ENCODE results near the gene STX10.

The STX10 gene

DNA sequence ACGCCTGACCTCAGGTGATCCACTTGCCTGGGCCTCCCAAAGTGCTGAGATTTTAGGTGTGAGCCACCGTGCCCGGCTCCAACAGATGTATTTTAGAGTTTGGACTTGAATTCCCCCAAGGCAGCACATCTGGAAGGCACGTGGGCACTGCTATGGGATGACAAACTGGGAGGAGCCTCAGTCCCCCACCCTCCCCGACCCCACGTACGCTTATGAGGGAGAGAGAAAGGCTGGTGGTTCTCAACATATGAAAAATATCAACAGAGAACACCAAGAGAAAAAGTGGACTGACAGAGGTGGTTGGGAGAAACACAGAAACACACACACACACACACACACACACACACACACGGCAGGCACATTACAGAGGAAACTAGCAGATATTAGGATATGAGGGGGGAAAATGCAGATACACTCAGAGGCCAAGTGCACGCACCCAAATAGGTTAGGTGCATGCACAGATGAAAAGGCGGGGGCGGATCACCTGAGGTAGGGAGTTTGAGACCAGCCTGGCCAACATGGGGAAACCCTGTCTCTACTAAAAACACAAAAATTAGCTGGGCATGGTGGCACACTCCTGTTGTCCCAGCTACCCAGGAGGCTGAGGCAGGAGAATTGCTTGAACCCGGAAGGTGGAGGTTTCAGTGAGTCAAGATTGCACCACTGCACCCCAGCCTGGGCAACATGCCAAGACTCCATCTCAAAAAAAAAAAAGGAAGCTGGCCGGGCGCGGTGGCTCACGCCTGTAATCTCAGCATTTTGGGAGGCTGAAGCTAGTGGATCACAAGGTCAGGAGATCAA is 3.2 kb downstream of the STX10 start:
- no peaks in the 10 kb centered on the region for H3K36me3 ChIP-seq (ENCODE audit: control insufficient read depth, insufficient read depth, low read length)
- TF ChIP-seq, protein P1, sequence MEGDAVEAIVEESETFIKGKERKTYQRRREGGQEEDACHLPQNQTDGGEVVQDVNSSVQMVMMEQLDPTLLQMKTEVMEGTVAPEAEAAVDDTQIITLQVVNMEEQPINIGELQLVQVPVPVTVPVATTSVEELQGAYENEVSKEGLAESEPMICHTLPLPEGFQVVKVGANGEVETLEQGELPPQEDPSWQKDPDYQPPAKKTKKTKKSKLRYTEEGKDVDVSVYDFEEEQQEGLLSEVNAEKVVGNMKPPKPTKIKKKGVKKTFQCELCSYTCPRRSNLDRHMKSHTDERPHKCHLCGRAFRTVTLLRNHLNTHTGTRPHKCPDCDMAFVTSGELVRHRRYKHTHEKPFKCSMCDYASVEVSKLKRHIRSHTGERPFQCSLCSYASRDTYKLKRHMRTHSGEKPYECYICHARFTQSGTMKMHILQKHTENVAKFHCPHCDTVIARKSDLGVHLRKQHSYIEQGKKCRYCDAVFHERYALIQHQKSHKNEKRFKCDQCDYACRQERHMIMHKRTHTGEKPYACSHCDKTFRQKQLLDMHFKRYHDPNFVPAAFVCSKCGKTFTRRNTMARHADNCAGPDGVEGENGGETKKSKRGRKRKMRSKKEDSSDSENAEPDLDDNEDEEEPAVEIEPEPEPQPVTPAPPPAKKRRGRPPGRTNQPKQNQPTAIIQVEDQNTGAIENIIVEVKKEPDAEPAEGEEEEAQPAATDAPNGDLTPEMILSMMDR (IDR thresholded peaks at IDR 0.05), result no peak
- no peaks in the 10 kb centered on the region for H3K9me3 ChIP-seq (ENCODE audit: control insufficient read depth, low read length)
- no peak overlapping the region for H2AFZ ChIP-seq
- no peak overlapping the region for H3K4me2 ChIP-seq (ENCODE audit: low read length)
- H3K79me2 ChIP-seq, result peaks cover 5% of the 10 kb centered on the region
- H3K4me1 ChIP-seq, result no peaks in the 10 kb centered on the region
- no peak overlapping the region for H3K9ac ChIP-seq
- H3K27me3 ChIP-seq (ENCODE audit: control insufficient read depth, insufficient read depth, low read length), result no peaks in the 10 kb centered on the region
- no peak overlapping the region for H3K4me3 ChIP-seq (ENCODE audit: low read depth, low read length)
- H3K27ac ChIP-seq, result no peak overlapping the region

DNA sequence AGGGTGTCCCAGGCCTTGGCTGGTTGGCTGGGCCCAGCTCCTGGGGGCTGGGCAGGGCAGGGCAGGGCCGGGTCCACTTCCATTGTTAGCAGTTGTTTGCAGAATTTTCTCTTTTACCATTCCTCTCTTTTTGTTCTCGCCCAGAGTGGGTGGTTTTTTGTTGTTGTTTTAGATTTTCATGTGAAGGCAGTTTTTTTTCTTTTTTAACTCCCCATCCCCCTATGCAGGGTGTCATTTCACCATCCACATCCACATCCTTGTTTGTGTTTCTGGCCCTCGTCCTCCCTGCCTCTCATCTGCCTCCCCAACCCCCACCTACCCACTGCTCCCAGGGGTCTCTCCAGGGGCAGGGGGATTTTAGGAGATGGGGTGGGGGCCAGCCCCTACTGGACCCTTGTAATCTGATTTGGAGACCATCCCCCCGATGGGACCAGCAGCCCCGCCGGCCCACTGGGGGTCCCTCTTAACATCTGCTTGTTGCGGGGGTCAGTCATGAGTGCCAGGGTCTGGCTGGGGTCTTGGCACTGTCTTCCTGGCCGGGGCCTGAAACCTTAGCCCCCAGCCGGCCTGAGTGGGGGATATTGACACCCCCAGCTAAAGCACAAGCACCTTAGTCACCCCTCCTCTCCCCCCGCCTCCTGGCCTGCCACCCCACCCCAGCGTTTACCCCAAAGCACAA is 10.4 kb downstream of the STX10 start:
- Histone ChIP-seq H3K36me3 (ENCODE audit: control insufficient read depth, insufficient read depth, low read length) (no peaks in the 10 kb centered on the region), H3K4me3 (ENCODE audit: low read depth, low read length) (no peak overlapping the region), H3K79me2 (peaks cover 8% of the 10 kb centered on the region), H3K27me3 (ENCODE audit: control insufficient read depth, insufficient read depth, low read length) (no peaks in the 10 kb centered on the region), H3K4me2 (ENCODE audit: low read length) (no peak overlapping the region), H3K9ac (no peak overlapping the region), H3K27ac (no peak overlapping the region), H3K4me1 (no peaks in the 10 kb centered on the region), H3K9me3 (ENCODE audit: control insufficient read depth, low read length) (no peaks in the 10 kb centered on the region), H2AFZ (no peak overlapping the region)
- TF ChIP-seq, protein P1 (IDR thresholded peaks at IDR 0.05), result no peak

DNA sequence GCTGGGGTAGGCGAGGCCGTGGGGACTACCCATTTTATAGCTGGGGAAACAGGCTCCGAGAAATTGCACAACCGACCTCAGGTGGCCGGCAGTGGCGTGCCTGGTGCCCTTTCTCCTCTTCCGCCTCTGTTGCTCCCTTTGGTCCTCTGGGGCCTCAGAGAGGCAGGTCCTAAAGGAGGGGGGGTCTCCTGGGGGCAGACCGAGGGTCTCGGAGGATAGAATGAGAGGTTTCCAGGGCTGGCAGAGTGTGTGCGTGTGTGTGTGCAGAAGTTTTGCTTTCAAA is 11.3 kb downstream of the STX10 start:
- Histone ChIP-seq H3K4me3 (ENCODE audit: low read depth, low read length) (no peak overlapping the region), H3K4me2 (ENCODE audit: low read length) (no peak overlapping the region), H3K27ac (no peak overlapping the region), H3K36me3 (ENCODE audit: control insufficient read depth, insufficient read depth, low read length) (no peaks in the 10 kb centered on the region), H3K9me3 (ENCODE audit: control insufficient read depth, low read length) (no peaks in the 10 kb centered on the region), H2AFZ (no peak overlapping the region), H3K4me1 (no peaks in the 10 kb centered on the region), H3K9ac (no peak overlapping the region), H3K27me3 (ENCODE audit: control insufficient read depth, insufficient read depth, low read length) (no peaks in the 10 kb centered on the region), H3K79me2 (peaks cover 13% of the 10 kb centered on the region)
- TF ChIP-seq, protein P1 (IDR thresholded peaks at IDR 0.05), result no peak

DNA sequence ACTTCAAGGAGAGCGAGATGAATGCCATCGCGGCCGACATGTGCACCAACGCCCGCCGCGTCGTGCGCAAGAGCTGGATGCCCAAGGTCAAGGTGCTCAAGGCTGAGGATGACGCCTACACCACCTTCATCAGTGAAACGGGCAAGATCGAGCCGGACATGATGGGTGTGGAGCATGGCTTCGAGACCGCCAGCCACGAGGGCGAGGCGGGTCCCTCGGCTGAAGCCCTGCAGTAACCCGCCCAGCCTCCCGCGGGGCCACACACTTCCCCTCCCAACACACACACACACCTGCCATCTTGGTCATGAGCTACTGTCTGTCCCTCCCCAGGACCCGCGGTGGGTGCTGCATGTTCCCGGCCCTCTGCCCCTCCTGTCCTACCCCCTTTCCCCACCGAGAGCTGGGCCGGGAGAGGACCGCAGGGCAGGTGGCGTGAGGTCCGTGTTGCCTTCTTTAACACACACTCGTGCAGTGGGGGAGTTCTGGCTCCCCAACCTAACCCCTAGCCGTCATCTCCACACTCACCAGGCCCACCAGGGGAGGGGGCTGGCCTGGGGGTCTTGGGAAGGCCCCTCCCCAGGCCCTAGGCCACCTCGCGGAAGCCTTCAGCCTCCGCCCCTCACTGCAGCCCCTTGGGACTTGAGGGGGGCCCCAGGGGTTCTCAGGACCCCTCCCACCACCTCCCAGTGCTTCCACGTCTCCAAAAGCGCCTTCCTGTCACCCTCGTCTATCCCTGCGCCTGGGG is 11.8 kb downstream of the STX10 start:
- no peak overlapping the region for H3K27ac ChIP-seq
- no peaks in the 10 kb centered on the region for H3K4me1 ChIP-seq

More for the DNA sequence above, 11.8 kb downstream of the STX10 start:
- TF ChIP-seq, protein P1 (IDR thresholded peaks at IDR 0.05), result no peak
- H3K79me2 ChIP-seq, result peaks cover 13% of the 10 kb centered on the region
- no peak overlapping the region for H3K9ac ChIP-seq
- no peak overlapping the region for H3K4me3 ChIP-seq (ENCODE audit: low read depth, low read length)
- H3K9me3 ChIP-seq (ENCODE audit: control insufficient read depth, low read length), result no peaks in the 10 kb centered on the region
- no peak overlapping the region for H2AFZ ChIP-seq
- no peak overlapping the region for H3K4me2 ChIP-seq (ENCODE audit: low read length)
- H3K27me3 ChIP-seq (ENCODE audit: control insufficient read depth, insufficient read depth, low read length), result no peaks in the 10 kb centered on the region
- no peaks in the 10 kb centered on the region for H3K36me3 ChIP-seq (ENCODE audit: control insufficient read depth, insufficient read depth, low read length)
